Gastrocnemius medialis (tissue), 4 donors: ENCODE measurements around the gene RXRA. TPM values are rescaled to one million over a fixed set of nuclear protein-coding genes. Genes with fewer than 3 reads are reported as not detected.

Source experiments
- ATAC-seq, 2 donors: fragments of 150-250 bp; one replicate each; pipeline ENCODE4 v1.9.1; 2016
- DNase-seq, 2 donors: peaks; one replicate each; pipeline ENCODE4 v3.0.0-alpha.2; 2019
- H3K27ac ChIP-seq, 4 donors: fragments of 200-600 bp; sonication (generic); 1 replicate in 1 of 4; 2 replicates in 3 of 4; pipeline ENCODE4 v1.5.1; 2016 to 2018; ENCODE audit warnings: mild to moderate bottlenecking in 2 of 4, moderate library complexity in 1 of 4
- H3K27me3 ChIP-seq, 3 donors: fragments of 200-600 bp; sonication (generic) in 2 of 3; 1 replicate in 1 of 3; 2 replicates in 2 of 3; pipeline versions ENCODE4 v1.5.1 to v1.6.0; 2016 to 2019; ENCODE audit warnings: mild to moderate bottlenecking in 1 of 3, moderate library complexity in 1 of 3
- H3K36me3 ChIP-seq, 2 donors: fragments of 200-600 bp; sonication (generic) in 1 of 2; one replicate each; pipeline ENCODE4 v1.5.1; 2017 to 2018
- H3K4me1 ChIP-seq, 2 donors: fragments of 200-600 bp; sonication (generic) in 1 of 2; one replicate each; pipeline ENCODE4 v1.5.1; 2016 to 2017; ENCODE audit warnings: mild to moderate bottlenecking in 2 of 2
- H3K4me3 ChIP-seq, 4 donors: fragments of 200-600 bp; sonication (generic) in 3 of 4; 1 replicate in 1 of 4; 2 replicates in 3 of 4; pipeline ENCODE4 v1.5.1; 2016 to 2019; ENCODE audit warnings: mild to moderate bottlenecking in 2 of 4
- H3K9me3 ChIP-seq, 3 donors: fragments of 200-600 bp; sonication (generic) in 2 of 3; 1 replicate in 1 of 3; 2 replicates in 2 of 3; pipeline ENCODE4 v1.5.1; 2016 to 2019
- CTCF ChIP-seq, 5 experiments: fragments of 450-650 bp in 3 of 5; fragments of 200-600 bp in 2 of 5; sonication (generic) in 2 of 5; IDR thresholded peaks in 4 of 5; conservative IDR thresholded peaks in 1 of 5; 1 replicate in 4 of 5; 2 replicates in 1 of 5; pipeline ENCODE4 v1.5.1; 2016 to 2019; ENCODE audit warnings: antibody characterized with exemption in 5 of 5, mild to moderate bottlenecking in 3 of 5, moderate library complexity in 3 of 5
- POLR2A ChIP-seq, 2 donors: fragments of 450-650 bp; IDR thresholded peaks; one replicate each; pipeline ENCODE4 v1.6.1; 2017; ENCODE audit warnings: antibody characterized with exemption in 2 of 2, mild to moderate bottlenecking in 2 of 2, moderate library complexity in 2 of 2
- in situ Hi-C, 4 donors: fragments of 200-750 bp; cut with MboI; loops; one replicate each; pipeline versions ENCODE4 v1.15.0 to v1.8.0; 2017; ENCODE audit warnings: low sequenced_read_pairs in 4 of 4
- intact Hi-C: fragments of 100-400 bp; cut with DNase I; formaldehyde crosslinking; loops from one replicate; pipeline ENCODE4 v1.15.1; 2023; ENCODE audit warnings: low total_unique reads
- total RNA-seq, 4 donors: library from RNA; depleted of rRNA; stranded (reverse); fragments of >200 nt; gene quantifications; one replicate each; pipeline versions ENCODE4 v1.1.0 to v1.2.3, GENCODE V29; 2016

Gene RXRA
- total RNA-seq, 4 donors from 2014 or later, result 70.8 to 224 (median 160) TPM

GRCh38 chr9:134455934-134456755, 129.9 kb downstream of the RXRA start:
- TF ChIP-seq CTCF (IDR thresholded peaks at IDR 0.05 in 4 of 5, conservative IDR thresholded peaks at IDR 0.05 in 1 of 5) (no peak), POLR2A (IDR thresholded peaks at IDR 0.05) (peak; percentile 38 to 58)
- peak; percentile 67 to 80 for DNase-seq
- in situ Hi-C loops, result loop anchor here in 1 of 4 donors (25.0 kb wide), 1 partner anchor 281 kb away; no protein-coding TSS in a partner anchor
- H3K36me3 ChIP-seq, result no peaks in the 10 kb centered on the region
- intact Hi-C loops, result no loop called here
- peak overlapping the region; percentile 77 to 84 (median 81) for H3K27ac ChIP-seq
- H3K4me1 ChIP-seq, result peaks cover 15 to 23% of the 10 kb centered on the region in 2 donors
- no peaks in the 10 kb centered on the region for H3K9me3 ChIP-seq
- no peaks in the 10 kb centered on the region for H3K27me3 ChIP-seq
- ATAC-seq, result peak; percentile 74
- peak overlapping the region; percentile 38 to 65 (median 49) for H3K4me3 ChIP-seq

- Histone ChIP-seq H3K9me3 (no peaks in the 10 kb centered on the region), H3K36me3 (no peaks in the 10 kb centered on the region), H3K4me3 (peak overlapping the region in 3 of 4 donors; percentile 45 to 65 (median 53)), H3K27me3 (no peaks in the 10 kb centered on the region), H3K27ac (peak overlapping the region; percentile 77 to 84 (median 81)), H3K4me1 (peaks cover 15 to 23% of the 10 kb centered on the region in 2 donors)
- ATAC-seq, result no peak
- in situ Hi-C loops (loop anchor here in 1 of 4 donors (25.0 kb wide), 1 partner anchor 280 kb away; no protein-coding TSS in a partner anchor), intact Hi-C loops (no loop called here)
- TF ChIP-seq CTCF (IDR thresholded peaks at IDR 0.05 in 4 of 5, conservative IDR thresholded peaks at IDR 0.05 in 1 of 5) (no peak), POLR2A (IDR thresholded peaks at IDR 0.05) (no peak)
- no peak for DNase-seq
These were observed 130.6 kb downstream of the RXRA start for GRCh38 chr9:134456756-134457305.

- Histone ChIP-seq H3K36me3 (no peaks in the 10 kb centered on the region), H3K9me3 (no peaks in the 10 kb centered on the region), H3K4me3 (no peak overlapping the region), H3K4me1 (peaks cover 15 to 23% of the 10 kb centered on the region in 2 donors), H3K27me3 (no peaks in the 10 kb centered on the region), H3K27ac (peak overlapping the region; percentile 77 to 84 (median 81))
- ATAC-seq, result no peak
- DNase-seq, result no peak
- intact Hi-C loops, result no loop called here
- no peak for TF ChIP-seq CTCF (IDR thresholded peaks at IDR 0.05 in 4 of 5, conservative IDR thresholded peaks at IDR 0.05 in 1 of 5)
- TF ChIP-seq POLR2A (IDR thresholded peaks at IDR 0.05), result no peak
- in situ Hi-C loops, result loop anchor here in 1 of 4 donors (25.0 kb wide), 1 partner anchor 280 kb away; no protein-coding TSS in a partner anchor
These were observed 131.3 kb downstream of the RXRA start for GRCh38 chr9:134457321-134458206.

- Histone ChIP-seq H3K9me3 (no peaks in the 10 kb centered on the region), H3K36me3 (no peaks in the 10 kb centered on the region), H3K4me3 (no peak overlapping the region), H3K27me3 (no peaks in the 10 kb centered on the region), H3K27ac (peak overlapping the region in 1 of 4 donors; percentile 34), H3K4me1 (peaks cover 15 to 23% of the 10 kb centered on the region in 2 donors)
- no peak for TF ChIP-seq CTCF (IDR thresholded peaks at IDR 0.05 in 4 of 5, conservative IDR thresholded peaks at IDR 0.05 in 1 of 5)
- TF ChIP-seq POLR2A (IDR thresholded peaks at IDR 0.05), result no peak
- in situ Hi-C loops, result loop anchor here in 1 of 4 donors (25.0 kb wide), 1 partner anchor 279 kb away; no protein-coding TSS in a partner anchor
- ATAC-seq, result no peak
- intact Hi-C loops, result no loop called here
- no peak for DNase-seq
These were observed 132.2 kb downstream of the RXRA start for GRCh38 chr9:134458207-134459108.
